ENCODE data around the gene CCNF. TPM values are rescaled to one million over a fixed set of nuclear protein-coding genes. Genes with fewer than 3 reads are reported as not detected.
"Not testable (repeated sequence)": the region's sequence is repeated elsewhere in the genome, so short reads cannot be mapped to it uniquely, and the experiment has no call there.

The CCNF gene
- total RNA-seq = 1 to 10 TPM in 7 of 9 donors, under 1 TPM in 2; 0.67 to 6.0 (median 1.6) TPM
- 1 to 10 TPM in 1 of 2 donors, under 1 TPM in 1; 0.38 to 1.6 TPM for polyA plus RNA-seq
- long read RNA-seq, donor 1, partial matches to known transcripts = 0 of 4 reads
- long read RNA-seq, donor 1, other reads (novel, unspliced or antisense) = 3 of 4 reads
- long read RNA-seq, donor 2, partial matches to known transcripts = 0 of 4 reads
- long read RNA-seq, donor 2, other reads (novel, unspliced or antisense) = 4 of 4 reads
- long read RNA-seq, donor 3, partial matches to known transcripts = 1 of 1 reads
- long read RNA-seq, donor 3, other reads (novel, unspliced or antisense) = 0 of 1 reads

- Histone ChIP-seq H3K9me3 (no peaks in the 10 kb centered on the region), H3K4me3 (peak within 1 kb of the TSS; percentile 60 to 98 (median 86)), H3K4me1 (peaks cover 0 to 22% (median 14%) of the 10 kb centered on the region in 12 donors), H3K36me3 (peaks cover 0 to 24% (median 6%) of the 10 kb centered on the region in 9 donors), H3K27ac (peak within 1 kb of the TSS in 11 of 12 donors; percentile 1 to 81 (median 67)), H3K27me3 (no peaks in the 10 kb centered on the region)
- intact Hi-C loops (cut with DNase I) = loop anchor here in 8 of 10 donors (2.0 to 10.0 kb wide), 9 partner anchors 46 to 264 kb away; partner anchors contain the start of genes ABCA3 (in 7 of the 8) and TBC1D24 (in 1 of the 8)
- DNase-seq = peak; percentile 98 to 99 (median 98)
- ATAC-seq = peak; percentile 98 to 99 (median 99)
- WGBS, 4 donors = 0% methylated on average over 29 to 103 of the region's 103 CpGs
- TF ChIP-seq POLR2A (IDR thresholded peaks at IDR 0.05) (peak in 1 of 2 donors; percentile 48), CTCF (IDR thresholded peaks at IDR 0.05) (peak in 5 of 12 donors; percentile 5 to 22 (median 18))
Observed at GRCh38 chr16:2429034-2429770, at the start of gene CCNF. Gene CCNF (plus strand): TSS chr16:2429447. CDS start chr16:2429482, 35 bp downstream.

GRCh38 chr16:2383501-2383900 lies 45.7 kb upstream of the CCNF start:
- no peak overlapping the region for H3K4me3 ChIP-seq
- H3K36me3 ChIP-seq = no peaks in the 10 kb centered on the region
- WGBS, 4 donors = 95 to 98% (median 96%) methylated on average over 1 of the region's 1 CpG
- ATAC-seq (no peak), DNase-seq (no peak)
- peaks cover 0 to 5% (median 0%) of the 10 kb centered on the region in 12 donors for H3K9me3 ChIP-seq
- intact Hi-C loops (cut with DNase I) = no loop called here
- H3K4me1 ChIP-seq = no peaks in the 10 kb centered on the region
- no peaks in the 10 kb centered on the region for H3K27me3 ChIP-seq
- H3K27ac ChIP-seq = no peak overlapping the region
- no peak for TF ChIP-seq POLR2A (IDR thresholded peaks at IDR 0.05)

GRCh38 chr16:2384426-2384825 lies 44.8 kb upstream of the CCNF start:
- TF ChIP-seq CTCF (IDR thresholded peaks at IDR 0.05) = no peak
- TF ChIP-seq POLR2A (IDR thresholded peaks at IDR 0.05) = no peak
- no peaks in the 10 kb centered on the region for H3K4me1 ChIP-seq
- no peaks in the 10 kb centered on the region for H3K36me3 ChIP-seq
- no peak overlapping the region for H3K27ac ChIP-seq
- no peaks in the 10 kb centered on the region for H3K27me3 ChIP-seq
- H3K9me3 ChIP-seq = peaks cover 0 to 14% (median 7%) of the 10 kb centered on the region in 12 donors
- no peak for ATAC-seq
- no peak for DNase-seq
- no peak overlapping the region for H3K4me3 ChIP-seq
- intact Hi-C loops (cut with DNase I) = no loop called here
- WGBS, 4 donors = 22 to 58% (median 26%) methylated on average over 2 of the region's 2 CpGs

GRCh38 chr16:2385190-2385836 lies 43.9 kb upstream of the CCNF start:
- DNase-seq = no peak
- no peaks in the 10 kb centered on the region for H3K36me3 ChIP-seq
- no peak overlapping the region for H3K27ac ChIP-seq
- intact Hi-C loops (cut with DNase I) = no loop called here
- H3K4me3 ChIP-seq = no peak overlapping the region
- H3K27me3 ChIP-seq = no peaks in the 10 kb centered on the region
- ATAC-seq = no peak
- 52 to 70% (median 64%) methylated on average over 3 of the region's 3 CpGs for WGBS, 4 donors
- H3K4me1 ChIP-seq = no peaks in the 10 kb centered on the region
- no peak for TF ChIP-seq POLR2A (IDR thresholded peaks at IDR 0.05)
- TF ChIP-seq CTCF (IDR thresholded peaks at IDR 0.05) = no peak
- peaks cover 0 to 21% (median 9%) of the 10 kb centered on the region in 12 donors for H3K9me3 ChIP-seq

- intact Hi-C loops (cut with DNase I); H3K27me3 ChIP-seq; DNase-seq; H3K27ac ChIP-seq; H3K36me3 ChIP-seq; H3K4me1 ChIP-seq; H3K4me3 ChIP-seq; ATAC-seq: not testable (repeated sequence)
- peaks cover 0 to 21% (median 9%) of the 10 kb centered on the region in 12 donors for H3K9me3 ChIP-seq
- 81 to 89% (median 84%) methylated on average over 19 of the region's 19 CpGs for WGBS, 4 donors
Observed at GRCh38 chr16:2385982-2386381, 43.3 kb upstream of the CCNF start.

Data from heart left ventricle (tissue), 16 donors.